PFSK-1 (cell line): Measurements from ENCODE around the gene RNF217.

Experiments used
- FOXP2 ChIP-seq: optimal IDR thresholded peaks from 2 replicates; pipeline ENCODE3; 2011; ENCODE audit warnings: borderline replicate concordance, control low read depth, inconsistent platforms; ENCODE audit not compliant: insufficient read depth; ENCODE audit errors: extremely low read length, extremely low read depth
- POLR2AphosphoS5 ChIP-seq: IDR thresholded peaks from 2 replicates; pipeline ENCODE4 v1.6.1; 2012; ENCODE audit warnings: low read depth, mild to moderate bottlenecking, control low read depth, low read length, moderate library complexity
- REST ChIP-seq, 2 experiments: IDR thresholded peaks; 2 replicates each; pipeline versions ENCODE4 v1.6.1 to v1.8.0; 2011 to 2012; ENCODE audit warnings: low read depth in 2 of 2, low read length in 2 of 2, control low read depth in 1 of 2, inconsistent platforms in 1 of 2, mild to moderate bottlenecking in 1 of 2, moderate library complexity in 1 of 2; ENCODE audit not compliant: insufficient read depth in 1 of 2
- SIN3A ChIP-seq: IDR thresholded peaks from 2 replicates; pipeline ENCODE4 v1.6.1; 2012; ENCODE audit warnings: mild to moderate bottlenecking, low read length, moderate library complexity, borderline replicate concordance; ENCODE audit not compliant: insufficient read depth
- TAF1 ChIP-seq: IDR thresholded peaks from 2 replicates; pipeline ENCODE4 v1.6.1; 2012; ENCODE audit warnings: low read length, control low read depth, borderline replicate concordance; ENCODE audit not compliant: insufficient read depth

The RNF217 gene

GRCh38 chr6:125030969-125031368, 68.7 kb downstream of the RNF217 start:
- no peak for TF ChIP-seq REST (IDR thresholded peaks at IDR 0.05; ENCODE audit: insufficient read depth in 1 of 2, low read depth in 2 of 2, low read length in 2 of 2)
- TF ChIP-seq FOXP2, result no peak
- no peak for TF ChIP-seq SIN3A
- TF ChIP-seq POLR2AphosphoS5, result no peak
- no peak for TF ChIP-seq TAF1

GRCh38 chr6:125031385-125031784, 69.1 kb downstream of the RNF217 start:
- no peak for TF ChIP-seq REST (IDR thresholded peaks at IDR 0.05; ENCODE audit: insufficient read depth in 1 of 2, low read depth in 2 of 2, low read length in 2 of 2)
- TF ChIP-seq POLR2AphosphoS5, result no peak
- no peak for TF ChIP-seq SIN3A
- no peak for TF ChIP-seq TAF1
- no peak for TF ChIP-seq FOXP2

GRCh38 chr6:125037827-125038226, 75.6 kb downstream of the RNF217 start:
- no peak for TF ChIP-seq FOXP2
- no peak for TF ChIP-seq TAF1
- no peak for TF ChIP-seq POLR2AphosphoS5
- TF ChIP-seq REST (IDR thresholded peaks at IDR 0.05; ENCODE audit: insufficient read depth in 1 of 2, low read depth in 2 of 2, low read length in 2 of 2), result no peak

GRCh38 chr6:125038925-125039324, 76.7 kb downstream of the RNF217 start:
- TF ChIP-seq SIN3A (no peak), TAF1 (no peak), REST (IDR thresholded peaks at IDR 0.05; ENCODE audit: insufficient read depth in 1 of 2, low read depth in 2 of 2, low read length in 2 of 2) (no peak), FOXP2 (no peak), POLR2AphosphoS5 (no peak)

- TF ChIP-seq TAF1, result no peak
- no peak for TF ChIP-seq POLR2AphosphoS5
These were observed 79.7 kb downstream of the RNF217 start for GRCh38 chr6:125041740-125042459.
